ENCODE results near the gene PRKCA. TPM values are rescaled to one million over a fixed set of nuclear protein-coding genes. Genes with fewer than 3 reads are reported as not detected.

The PRKCA gene
- total RNA-seq, 1 donor from 2014 or later, result 2.2 TPM

GRCh38 chr17:66814570-66814969 is 512.2 kb downstream of the PRKCA start:
- no peak overlapping the region for H3K27ac Mint-ChIP-seq
- TF ChIP-seq, protein P1, sequence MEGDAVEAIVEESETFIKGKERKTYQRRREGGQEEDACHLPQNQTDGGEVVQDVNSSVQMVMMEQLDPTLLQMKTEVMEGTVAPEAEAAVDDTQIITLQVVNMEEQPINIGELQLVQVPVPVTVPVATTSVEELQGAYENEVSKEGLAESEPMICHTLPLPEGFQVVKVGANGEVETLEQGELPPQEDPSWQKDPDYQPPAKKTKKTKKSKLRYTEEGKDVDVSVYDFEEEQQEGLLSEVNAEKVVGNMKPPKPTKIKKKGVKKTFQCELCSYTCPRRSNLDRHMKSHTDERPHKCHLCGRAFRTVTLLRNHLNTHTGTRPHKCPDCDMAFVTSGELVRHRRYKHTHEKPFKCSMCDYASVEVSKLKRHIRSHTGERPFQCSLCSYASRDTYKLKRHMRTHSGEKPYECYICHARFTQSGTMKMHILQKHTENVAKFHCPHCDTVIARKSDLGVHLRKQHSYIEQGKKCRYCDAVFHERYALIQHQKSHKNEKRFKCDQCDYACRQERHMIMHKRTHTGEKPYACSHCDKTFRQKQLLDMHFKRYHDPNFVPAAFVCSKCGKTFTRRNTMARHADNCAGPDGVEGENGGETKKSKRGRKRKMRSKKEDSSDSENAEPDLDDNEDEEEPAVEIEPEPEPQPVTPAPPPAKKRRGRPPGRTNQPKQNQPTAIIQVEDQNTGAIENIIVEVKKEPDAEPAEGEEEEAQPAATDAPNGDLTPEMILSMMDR (IDR thresholded peaks at IDR 0.05), result no peak
- no peaks in the 10 kb centered on the region for H3K36me3 Mint-ChIP-seq (ENCODE audit: low read depth)
- ATAC-seq (ENCODE audit: low read depth) (no peak), DNase-seq (no peak)
- POLR2A ChIA-PET, result no interaction called here
- H3K4me1 Mint-ChIP-seq, result no peaks in the 10 kb centered on the region
- CTCF ChIA-PET, result no interaction called here
- peaks cover 20% of the 10 kb centered on the region for H3K9me3 Mint-ChIP-seq
- intact Hi-C loops (cut with micrococcal nuclease), result no loop called here
- H3K4me3 Mint-ChIP-seq, result no peak overlapping the region
- peaks cover 3% of the 10 kb centered on the region for H3K27me3 Mint-ChIP-seq

- no peaks in the 10 kb centered on the region for H3K27me3 Mint-ChIP-seq
- POLR2A ChIA-PET, result no interaction called here
- H3K4me3 Mint-ChIP-seq, result no peak overlapping the region
- peaks cover 20% of the 10 kb centered on the region for H3K9me3 Mint-ChIP-seq
- H3K27ac Mint-ChIP-seq, result no peak overlapping the region
- H3K4me1 Mint-ChIP-seq, result no peaks in the 10 kb centered on the region
- DNase-seq, result no peak
- no peaks in the 10 kb centered on the region for H3K36me3 Mint-ChIP-seq (ENCODE audit: low read depth)
- intact Hi-C loops (cut with micrococcal nuclease), result no loop called here
- CTCF ChIA-PET, result no interaction called here
- ATAC-seq (ENCODE audit: low read depth), result no peak
- TF ChIP-seq, protein P1 (IDR thresholded peaks at IDR 0.05), result no peak
These were observed 515.3 kb downstream of the PRKCA start for GRCh38 chr17:66817750-66818149.

DNA sequence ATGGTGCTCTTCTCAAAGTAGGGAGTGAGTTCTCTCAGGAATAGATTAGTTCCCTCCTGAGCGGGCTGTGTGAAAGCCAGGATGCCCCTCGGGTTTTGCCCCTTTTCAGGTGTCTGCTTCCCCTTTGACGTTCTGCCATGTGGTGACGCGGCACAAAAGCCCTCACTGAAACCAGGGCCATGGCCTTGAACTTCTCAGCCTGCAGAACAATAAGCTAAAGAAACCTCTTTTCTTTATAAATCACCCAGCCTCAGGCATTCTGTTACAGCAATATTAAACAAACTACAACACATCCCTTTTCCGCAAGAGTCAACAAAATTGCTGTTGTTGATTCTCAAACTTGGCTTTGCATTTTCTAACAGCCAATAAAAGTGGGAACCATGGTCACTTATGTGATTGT is 517.1 kb downstream of the PRKCA start:
- peaks cover 20% of the 10 kb centered on the region for H3K9me3 Mint-ChIP-seq
- TF ChIP-seq, protein P1 (IDR thresholded peaks at IDR 0.05), result no peak
- CTCF ChIA-PET, result no interaction called here
- H3K36me3 Mint-ChIP-seq (ENCODE audit: low read depth), result no peaks in the 10 kb centered on the region
- DNase-seq, result no peak
- H3K4me3 Mint-ChIP-seq, result no peak overlapping the region
- POLR2A ChIA-PET, result no interaction called here
- no peak overlapping the region for H3K27ac Mint-ChIP-seq
- no peak for ATAC-seq (ENCODE audit: low read depth)
- intact Hi-C loops (cut with micrococcal nuclease), result no loop called here
- no peaks in the 10 kb centered on the region for H3K4me1 Mint-ChIP-seq
- H3K27me3 Mint-ChIP-seq, result peaks cover under 1% of the 10 kb centered on the region

GRCh38 chr17:66822009-66822408 is 519.6 kb downstream of the PRKCA start:
- Mint-ChIP-seq H3K36me3 (ENCODE audit: low read depth) (no peaks in the 10 kb centered on the region), H3K27me3 (peaks cover 4% of the 10 kb centered on the region), H3K27ac (no peak overlapping the region), H3K9me3 (peaks cover 17% of the 10 kb centered on the region), H3K4me1 (no peaks in the 10 kb centered on the region), H3K4me3 (no peak overlapping the region)
- ChIA-PET CTCF (no interaction called here), POLR2A (no interaction called here)
- no peak for ATAC-seq (ENCODE audit: low read depth)
- TF ChIP-seq, protein P1 (IDR thresholded peaks at IDR 0.05), result no peak
- DNase-seq, result no peak
- intact Hi-C loops (cut with micrococcal nuclease), result no loop called here

- Mint-ChIP-seq H3K4me3 (no peak overlapping the region), H3K36me3 (ENCODE audit: low read depth) (no peaks in the 10 kb centered on the region), H3K27me3 (peaks cover 28% of the 10 kb centered on the region), H3K9me3 (no peaks in the 10 kb centered on the region), H3K27ac (no peak overlapping the region), H3K4me1 (no peaks in the 10 kb centered on the region)
- POLR2A ChIA-PET, result no interaction called here
- CTCF ChIA-PET, result no interaction called here
- intact Hi-C loops (cut with micrococcal nuclease), result no loop called here
- ATAC-seq (ENCODE audit: low read depth) (no peak), DNase-seq (no peak)
- TF ChIP-seq, protein P1 (IDR thresholded peaks at IDR 0.05), result no peak
These were observed 524.4 kb downstream of the PRKCA start for GRCh38 chr17:66826856-66827255.
